ENCODE measurements around the gene BDNF. TPM values are rescaled to one million over a fixed set of nuclear protein-coding genes. Genes with fewer than 3 reads are reported as not detected.
"Not testable (repeated sequence)": the region's sequence is repeated elsewhere in the genome, so short reads cannot be mapped to it uniquely, and the experiment has no call there.

Gene BDNF
- total RNA-seq, 1 experiment from 2014 or later, result 5.4 TPM

GRCh38 chr11:27629023-27629422, 71.2 kb downstream of the BDNF start:
- H3K4me1 ChIP-seq (replicated peaks; ENCODE audit: insufficient read depth); BruUV-seq (replicated peaks); DNase-seq; H3K4me3 ChIP-seq; CTCF ChIA-PET; intact Hi-C loops (cut with micrococcal nuclease; ENCODE audit: unreplicated experiment); H4K20me1 ChIP-seq (ENCODE audit: insufficient read depth); H3F3A ChIP-seq (ENCODE audit: insufficient read depth, low read depth); POLR2A ChIA-PET (ENCODE audit: unreplicated experiment); H3K9me3 ChIP-seq (ENCODE audit: insufficient read depth, low read depth); H3K36me3 ChIP-seq (ENCODE audit: low read depth); H3K79me2 ChIP-seq (ENCODE audit: low read depth); H3K4me2 ChIP-seq; H3K9me2 ChIP-seq (ENCODE audit: insufficient read depth); H2AFZ ChIP-seq; H3K27me3 ChIP-seq (ENCODE audit: insufficient read depth, low read depth); H3K27ac ChIP-seq: not testable (repeated sequence)

GRCh38 chr11:27627979-27628378, 72.3 kb downstream of the BDNF start:
- Histone ChIP-seq H3F3A (ENCODE audit: insufficient read depth, low read depth) (no peaks in the 10 kb centered on the region), H3K79me2 (ENCODE audit: low read depth) (no peaks in the 10 kb centered on the region), H4K20me1 (ENCODE audit: insufficient read depth) (no peaks in the 10 kb centered on the region), H3K9me2 (ENCODE audit: insufficient read depth) (no peaks in the 10 kb centered on the region), H2AFZ (no peak overlapping the region), H3K4me3 (no peak overlapping the region), H3K4me1 (replicated peaks; ENCODE audit: insufficient read depth) (no peaks in the 10 kb centered on the region), H3K27ac (no peak overlapping the region), H3K4me2 (no peak overlapping the region), H3K36me3 (ENCODE audit: low read depth) (no peaks in the 10 kb centered on the region), H3K9me3 (ENCODE audit: insufficient read depth, low read depth) (no peaks in the 10 kb centered on the region), H3K27me3 (ENCODE audit: insufficient read depth, low read depth) (peaks cover 6% of the 10 kb centered on the region; the same call in 1 of the 2 replicates)
- TF ChIP-seq EZH2 (IDR thresholded peaks at IDR 0.05; ENCODE audit: low read depth), result no peak
- TF ChIP-seq CTCF (conservative IDR thresholded peaks at IDR 0.05), result no peak
- POLR2A ChIA-PET (ENCODE audit: unreplicated experiment), result no interaction called here
- intact Hi-C loops (cut with micrococcal nuclease; ENCODE audit: unreplicated experiment), result no loop called here
- no peak for DNase-seq
- CTCF ChIA-PET, result no interaction called here
- no TSS peak for BruUV-seq (replicated peaks)

- intact Hi-C loops (cut with micrococcal nuclease; ENCODE audit: unreplicated experiment), result no loop called here
- Histone ChIP-seq H3K9me2 (ENCODE audit: insufficient read depth) (no peaks in the 10 kb centered on the region), H3K9me3 (ENCODE audit: insufficient read depth, low read depth) (no peaks in the 10 kb centered on the region), H2AFZ (no peak overlapping the region), H4K20me1 (ENCODE audit: insufficient read depth) (no peaks in the 10 kb centered on the region), H3K79me2 (ENCODE audit: low read depth) (no peaks in the 10 kb centered on the region), H3K4me1 (replicated peaks; ENCODE audit: insufficient read depth) (no peaks in the 10 kb centered on the region), H3K27ac (no peak overlapping the region), H3K27me3 (ENCODE audit: insufficient read depth, low read depth) (peaks cover 6% of the 10 kb centered on the region; the same call in 1 of the 2 replicates), H3K4me2 (no peak overlapping the region), H3K4me3 (no peak overlapping the region), H3F3A (ENCODE audit: insufficient read depth, low read depth) (no peaks in the 10 kb centered on the region), H3K36me3 (ENCODE audit: low read depth) (no peaks in the 10 kb centered on the region)
- TF ChIP-seq EZH2 (IDR thresholded peaks at IDR 0.05; ENCODE audit: low read depth) (no peak), CTCF (conservative IDR thresholded peaks at IDR 0.05) (no peak)
- no peak for DNase-seq
- no TSS peak for BruUV-seq (replicated peaks)
- POLR2A ChIA-PET (ENCODE audit: unreplicated experiment), result no interaction called here
- CTCF ChIA-PET, result no interaction called here
These were observed 73.2 kb downstream of the BDNF start for GRCh38 chr11:27626938-27627586.

All from PC-9 (cell line).